GM19395 (cell line): Measurements from ENCODE around the gene HSPD1.
A peak's percentile ranks its signal among the peaks of the same experiment; 100 is the strongest.
"Not testable (repeated sequence)": the region's sequence is repeated elsewhere in the genome, so short reads cannot be mapped to it uniquely, and the experiment has no call there.

ENCODE experiments used
- ATAC-seq: cut with Tn5 transposase; IDR thresholded peaks from one replicate; pipeline ENCODE4 v1.9.1; 2021; ENCODE audit warnings: mild to moderate bottlenecking, moderate library complexity; ENCODE audit not compliant: unreplicated experiment

HSPD1 gene

GRCh38 chr2:197498235-197498936 lies 1.3 kb downstream of the HSPD1 start:
- no peak for ATAC-seq

GRCh38 chr2:197497326-197497725 lies 2.3 kb downstream of the HSPD1 start:
- no peak for ATAC-seq

DNA sequence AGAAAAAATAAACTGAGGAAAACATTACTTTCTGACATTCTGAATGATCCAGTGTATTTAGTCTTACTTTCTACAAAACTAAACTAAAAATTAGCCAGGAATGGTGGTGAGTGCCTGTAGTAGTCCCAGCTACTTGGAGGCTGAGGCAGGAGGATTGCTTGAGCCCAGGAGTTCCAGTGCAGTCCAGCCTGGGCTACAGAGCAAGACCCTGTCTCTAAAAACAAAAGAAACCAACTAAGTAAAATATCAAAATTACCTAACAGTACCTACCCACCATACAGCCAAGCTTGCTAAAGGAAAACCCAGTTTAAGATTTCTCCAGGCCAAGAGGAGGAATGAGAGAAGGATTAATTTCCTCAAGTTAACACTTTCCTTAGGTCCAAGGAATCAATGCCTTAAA lies 2.9 kb downstream of the HSPD1 start:
- ATAC-seq: no peak

GRCh38 chr2:197495433-197496134 lies 4.1 kb downstream of the HSPD1 start:
- ATAC-seq: no peak

DNA sequence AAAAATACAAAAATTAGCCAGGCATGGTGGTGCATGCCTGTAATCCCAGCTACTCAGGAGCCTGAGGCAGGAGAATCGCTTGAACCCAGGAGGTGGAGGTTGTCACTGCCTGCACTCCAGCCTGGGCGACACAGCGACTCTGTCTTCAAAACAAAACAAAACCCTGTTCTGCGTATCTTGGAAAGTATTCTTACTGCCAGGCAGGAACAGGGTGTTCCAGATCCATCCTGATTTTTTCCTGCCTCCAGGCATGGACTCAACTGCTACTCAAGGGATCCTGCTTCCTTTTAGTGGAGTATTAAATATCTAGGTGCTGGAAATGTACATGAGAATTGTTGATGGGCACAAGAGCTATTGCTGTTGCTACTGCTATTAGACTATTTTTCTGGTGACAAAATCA lies 12.3 kb downstream of the HSPD1 start:
- ATAC-seq: no peak

DNA sequence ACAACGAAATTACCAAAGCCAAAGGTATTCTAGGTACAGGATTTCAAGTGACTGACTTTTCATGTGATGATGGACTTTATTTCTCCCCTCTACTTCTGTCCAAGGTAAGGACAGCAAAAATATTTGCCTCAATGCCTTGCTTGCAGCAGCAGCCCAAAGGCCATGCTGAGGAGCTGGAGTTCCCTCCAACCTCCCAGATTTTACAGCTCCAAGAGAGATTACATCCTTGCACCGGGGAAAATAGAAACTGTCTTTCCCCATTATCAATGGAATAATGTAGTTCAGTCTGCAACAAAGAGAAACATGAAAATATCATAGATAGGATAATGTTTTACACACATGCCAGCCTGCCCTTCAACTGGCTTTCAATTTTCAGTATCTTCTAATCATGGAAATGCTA lies 13.5 kb downstream of the HSPD1 start:
- ATAC-seq: no peak

DNA sequence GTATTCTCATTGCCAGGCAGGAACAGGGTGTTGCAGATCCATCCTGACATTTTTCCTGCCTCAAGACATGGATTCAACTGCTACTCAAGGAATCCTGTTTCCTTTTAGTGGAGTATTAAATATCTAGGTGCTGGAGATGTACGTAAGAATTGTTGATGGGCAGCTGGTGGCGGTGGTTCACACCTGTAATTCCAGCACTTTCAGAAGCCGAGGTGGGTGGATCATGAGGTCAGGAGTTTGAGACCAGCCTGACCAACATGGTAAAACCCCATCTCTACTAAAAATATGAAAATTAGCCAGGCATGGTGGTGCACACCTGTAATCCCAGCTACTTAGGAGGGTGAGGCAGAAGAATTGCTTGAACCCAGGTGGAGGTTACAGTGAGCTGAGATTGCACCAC lies 15.4 kb downstream of the HSPD1 start:
- not testable (repeated sequence) for ATAC-seq

DNA sequence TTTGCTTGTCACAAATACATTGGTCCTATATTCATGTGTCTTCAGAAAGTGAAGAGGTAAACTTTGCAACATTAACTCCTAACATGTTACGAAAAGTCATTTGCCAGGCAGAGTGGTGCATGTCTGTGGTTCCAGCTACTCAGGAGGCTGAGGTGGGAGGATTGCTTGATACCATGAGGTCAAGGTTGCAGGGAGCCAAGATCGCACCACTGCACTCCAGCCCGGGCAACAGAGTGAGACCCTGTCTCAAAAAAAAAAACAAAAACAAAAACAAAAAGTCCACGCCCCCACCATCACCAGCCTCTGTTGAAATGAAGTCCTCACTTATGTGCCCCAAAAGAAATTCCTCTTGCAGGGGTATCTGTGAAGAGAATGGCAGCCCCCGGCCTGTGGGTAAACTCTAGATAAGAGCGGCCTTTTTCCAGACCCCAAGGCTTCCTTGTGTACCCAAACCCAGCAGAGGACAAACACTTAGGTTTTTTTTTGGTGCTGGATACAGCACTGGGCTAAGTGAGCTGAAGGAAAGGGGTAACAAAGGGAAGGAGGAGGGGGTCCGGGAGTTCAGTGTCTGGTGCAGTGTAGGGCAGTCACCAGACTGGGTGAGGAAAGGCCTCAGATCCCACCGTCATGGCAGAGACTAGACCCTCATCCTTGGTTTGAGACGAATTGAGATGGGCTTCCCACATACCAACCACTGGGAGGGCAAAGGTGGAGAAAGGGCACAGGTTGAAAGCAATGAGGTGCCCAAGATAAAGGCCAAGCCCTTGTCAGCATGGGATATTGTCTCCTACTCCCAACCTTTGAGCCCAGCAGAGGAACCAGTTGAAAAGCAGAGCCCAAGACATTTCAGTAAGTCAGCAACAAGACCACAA lies 19.2 kb downstream of the HSPD1 start:
- no peak for ATAC-seq

DNA sequence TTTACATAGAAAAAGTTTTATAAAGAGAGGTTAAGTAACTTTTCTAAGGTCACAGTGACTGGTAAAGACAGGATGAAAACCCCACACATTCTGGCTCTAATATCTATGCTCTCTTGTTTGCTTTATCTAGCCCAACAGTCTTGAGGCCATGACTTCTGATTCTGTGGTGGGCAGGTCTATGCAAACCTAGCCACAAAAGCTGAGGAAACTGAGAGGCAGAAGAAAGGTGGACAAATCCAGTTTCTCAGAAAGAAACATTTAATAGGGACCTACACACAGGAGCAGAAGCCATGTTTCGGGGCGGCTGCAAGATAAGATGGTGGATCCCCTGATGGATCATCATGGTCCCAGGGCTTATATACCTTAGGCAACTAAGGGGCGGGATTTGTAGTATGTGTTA lies 21.8 kb downstream of the HSPD1 start:
- no peak for ATAC-seq

GRCh38 chr2:197472166-197472565 lies 27.5 kb downstream of the HSPD1 start:
- ATAC-seq: no peak

DNA sequence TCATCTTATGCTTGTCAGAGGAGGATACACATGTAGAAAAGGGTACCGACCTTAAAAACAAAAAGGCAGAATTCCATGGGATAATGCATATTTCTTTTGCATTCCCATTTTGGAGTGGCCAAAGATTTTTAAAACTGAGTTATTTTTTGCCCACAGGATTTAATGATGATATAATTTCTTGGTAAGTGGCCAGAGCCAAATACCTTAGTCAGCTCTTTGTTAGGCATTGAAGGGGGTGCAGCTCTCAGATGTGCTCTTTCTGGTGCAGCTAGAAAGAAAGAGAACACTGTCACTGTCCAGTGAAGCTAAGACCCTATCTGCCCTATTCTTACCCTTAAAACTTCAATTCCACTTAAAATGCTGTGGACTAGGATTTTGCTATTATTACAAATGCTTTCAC lies 35.5 kb downstream of the HSPD1 start:
- ATAC-seq: no peak

- ATAC-seq: no peak
Measured at GRCh38 chr2:197461057-197461456, 38.6 kb downstream of the HSPD1 start.

- ATAC-seq: no peak
Measured at GRCh38 chr2:197460649-197461048, 39.0 kb downstream of the HSPD1 start.

- ATAC-seq: no peak
Measured at GRCh38 chr2:197455428-197455827, 44.2 kb downstream of the HSPD1 start.

DNA sequence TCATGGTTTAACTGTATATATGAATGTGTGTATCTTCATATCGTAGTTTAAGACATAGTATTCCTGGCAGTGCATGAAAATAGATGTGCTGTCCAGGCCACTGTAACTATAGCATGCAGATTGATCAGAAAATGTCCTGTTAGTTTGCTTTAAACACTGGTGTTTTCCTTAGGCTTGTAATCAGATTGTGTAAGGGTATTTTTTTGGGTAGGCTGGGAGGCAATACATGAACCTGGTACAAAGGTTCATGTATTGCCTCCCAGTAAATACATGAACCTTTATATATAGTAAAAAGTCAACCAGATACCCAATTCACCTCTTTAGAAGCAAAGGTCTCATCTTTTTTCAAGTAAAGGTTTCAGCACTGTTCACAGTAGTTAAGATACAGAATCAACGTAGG lies 44.7 kb downstream of the HSPD1 start:
- no peak for ATAC-seq

- peak; percentile 47 for ATAC-seq
Measured at GRCh38 chr2:197453914-197454398, 45.7 kb downstream of the HSPD1 start.

GRCh38 chr2:197453123-197453913 lies 46.3 kb downstream of the HSPD1 start, which contains the start of gene COQ10B:
Gene COQ10B, plus strand, starts transcription at chr2:197453552. Its CDS starts 9 bp downstream, at chr2:197453561.
- ATAC-seq: peak; percentile 95

DNA sequence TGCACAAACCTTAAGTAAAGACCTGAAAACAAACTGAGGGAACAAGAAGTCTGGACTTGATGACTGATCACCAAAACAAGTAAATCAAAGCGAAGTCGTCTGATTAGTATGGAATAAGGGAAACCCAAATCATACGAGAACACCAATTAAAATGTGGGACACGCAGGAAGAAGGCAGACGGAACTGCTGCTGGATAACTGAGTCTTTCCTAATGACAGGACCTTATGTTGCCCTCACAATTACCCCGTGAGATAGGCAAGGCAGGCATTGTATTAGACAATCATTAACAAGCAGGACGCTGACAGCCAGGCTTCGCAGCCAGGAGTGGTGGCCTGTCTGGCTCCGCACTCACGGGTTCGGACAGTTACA lies 46.9 kb downstream of the HSPD1 start:
- ATAC-seq: no peak

DNA sequence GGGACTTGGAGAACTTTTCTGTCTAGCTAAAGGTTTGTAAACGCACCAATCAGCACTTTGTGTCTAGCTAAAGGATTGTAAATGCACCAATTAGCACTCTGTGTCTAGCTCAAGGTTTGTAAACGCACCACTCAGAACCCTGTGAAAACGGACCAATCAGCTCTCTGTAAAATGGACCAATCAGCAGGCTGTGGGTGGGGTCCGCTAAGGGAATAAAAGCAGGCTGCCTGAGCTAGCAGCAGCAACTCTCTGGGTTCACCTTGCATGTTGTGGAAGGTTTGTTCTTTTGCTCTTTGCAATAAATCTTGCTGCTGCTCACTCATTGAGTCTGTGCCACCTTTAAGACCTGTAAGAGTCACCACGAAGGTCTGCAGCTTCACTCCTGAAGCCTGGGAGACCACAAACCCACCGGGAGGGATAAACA lies 48.7 kb downstream of the HSPD1 start:
- not testable (repeated sequence) for ATAC-seq

GRCh38 chr2:197450465-197450864 lies 49.2 kb downstream of the HSPD1 start:
- no peak for ATAC-seq

DNA sequence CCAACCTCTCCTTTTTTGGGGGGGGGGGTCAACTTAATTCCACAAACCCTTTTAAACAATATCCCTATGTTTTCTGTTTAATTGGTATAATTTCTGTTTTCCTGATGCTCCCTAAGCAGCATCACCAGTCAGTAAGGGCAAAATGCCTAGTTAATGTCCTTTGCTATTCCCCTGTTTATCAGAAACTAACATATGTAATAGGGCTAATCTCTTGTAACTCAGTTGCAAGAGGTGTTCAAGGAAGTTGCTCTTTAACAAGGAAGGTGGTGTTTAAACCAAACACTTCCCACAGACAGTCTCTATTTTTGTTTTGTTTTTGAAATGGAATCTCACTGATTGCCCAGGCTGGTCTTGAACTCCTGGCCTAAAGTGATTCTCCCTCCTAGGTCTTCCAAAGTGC lies 52.8 kb downstream of the HSPD1 start:
- ATAC-seq: no peak
